Psoas muscle (tissue), 8 donors: ENCODE results near the gene LY9. TPM values are rescaled to one million over a fixed set of nuclear protein-coding genes. Genes with fewer than 3 reads are reported as not detected.

Source experiments
- ATAC-seq, 4 donors: fragments of 200-7000 bp; cut with Tn5 transposase; one replicate each; pipeline ENCODE4 v1.9.1; 2020; ENCODE audit warnings: moderate library complexity in 3 of 4, mild to moderate bottlenecking in 2 of 4
- DNase-seq, 2 donors: peaks; one replicate each; pipeline ENCODE4 v3.0.0-alpha.2; 2020
- H3K27ac ChIP-seq: fragments of 200-600 bp; one replicate; pipeline ENCODE4 v1.8.0; 2022
- H3K27me3 ChIP-seq, 3 donors: fragments of 200-600 bp in 1 of 3; one replicate each; pipeline versions ENCODE4 v1.6.1 to v1.8.0; 2013 to 2022; ENCODE audit warnings: low read length in 2 of 3, mild to moderate bottlenecking in 2 of 3, moderate library complexity in 1 of 3; ENCODE audit not compliant: insufficient read depth in 3 of 3
- H3K36me3 ChIP-seq, 2 donors: fragments of 200-600 bp in 1 of 2; one replicate each; pipeline versions ENCODE4 v1.6.1 to v1.8.0; 2013 to 2022; ENCODE audit warnings: low read depth in 1 of 2, mild to moderate bottlenecking in 1 of 2, moderate library complexity in 1 of 2; ENCODE audit not compliant: insufficient read depth in 1 of 2
- H3K4me1 ChIP-seq: fragments of 200-600 bp; one replicate; pipeline ENCODE4 v1.8.0; 2022
- H3K4me3 ChIP-seq: fragments of 200-600 bp; one replicate; pipeline ENCODE4 v1.8.0; 2022; ENCODE audit warnings: mild to moderate bottlenecking
- H3K9me3 ChIP-seq: fragments of 200-600 bp; one replicate; pipeline ENCODE4 v1.8.0; 2022
- CTCF ChIP-seq: fragments of 200-600 bp; IDR thresholded peaks from one replicate; pipeline ENCODE4 v1.8.0; 2022; ENCODE audit warnings: antibody characterized with exemption
- WGBS, 3 donors: extraction: QIAGEN DNeasy Blood & Tissue Kit; methylation state at CpG; one replicate each; pipeline versions ENCODE4 v1.1.6 to v1.1.7; 2013; 5-methylcytosine and 5-hydroxymethylcytosine counted together
- intact Hi-C, 2 donors: fragments of 100-400 bp; cut with DNase I; formaldehyde crosslinking; loops; one replicate each; pipeline versions ENCODE4 v1.11.0 to v1.14.2; 2022
- polyA plus RNA-seq, 3 donors: library from polyadenylated mRNA; stranded (reverse); fragments of 200-250 nt; gene quantifications; one replicate each; pipeline ENCODE4 v1.2.3, GENCODE V29; 2013
- total RNA-seq, 4 donors: library from RNA; stranded (reverse); fragmentation: NEBNext Ultra II Directional in 2 of 4; extraction: Animal tissue kit (Norgen Biotek cat#: 25700) in 2 of 4; gene quantifications; one replicate each; pipeline versions ENCODE4 v1.2.1 to v1.2.4, GENCODE V29; 2021 to 2023
- donor health status: healthy with polysubstance abuse.
- donor health status: DM: no; HTN: no; CAD: no; lungs with moderate emphysema.
- donor health status: Bipolar disorder and iron deficiency.
- donor health status: healthy.
- donor health status: DM: yes; HTN: yes; CAD: no.
- donor health status: DM: no; HTN: no; CAD: no.
- donor health status: DM: no; HTN: no; CAD: no.
- donor health status: DM: yes; HTN: yes; CAD: no.

The LY9 gene
- total and polyA plus RNA-seq, 7 donors: 0.06 to 0.49 (median 0.27) TPM; not detected in 2

DNA sequence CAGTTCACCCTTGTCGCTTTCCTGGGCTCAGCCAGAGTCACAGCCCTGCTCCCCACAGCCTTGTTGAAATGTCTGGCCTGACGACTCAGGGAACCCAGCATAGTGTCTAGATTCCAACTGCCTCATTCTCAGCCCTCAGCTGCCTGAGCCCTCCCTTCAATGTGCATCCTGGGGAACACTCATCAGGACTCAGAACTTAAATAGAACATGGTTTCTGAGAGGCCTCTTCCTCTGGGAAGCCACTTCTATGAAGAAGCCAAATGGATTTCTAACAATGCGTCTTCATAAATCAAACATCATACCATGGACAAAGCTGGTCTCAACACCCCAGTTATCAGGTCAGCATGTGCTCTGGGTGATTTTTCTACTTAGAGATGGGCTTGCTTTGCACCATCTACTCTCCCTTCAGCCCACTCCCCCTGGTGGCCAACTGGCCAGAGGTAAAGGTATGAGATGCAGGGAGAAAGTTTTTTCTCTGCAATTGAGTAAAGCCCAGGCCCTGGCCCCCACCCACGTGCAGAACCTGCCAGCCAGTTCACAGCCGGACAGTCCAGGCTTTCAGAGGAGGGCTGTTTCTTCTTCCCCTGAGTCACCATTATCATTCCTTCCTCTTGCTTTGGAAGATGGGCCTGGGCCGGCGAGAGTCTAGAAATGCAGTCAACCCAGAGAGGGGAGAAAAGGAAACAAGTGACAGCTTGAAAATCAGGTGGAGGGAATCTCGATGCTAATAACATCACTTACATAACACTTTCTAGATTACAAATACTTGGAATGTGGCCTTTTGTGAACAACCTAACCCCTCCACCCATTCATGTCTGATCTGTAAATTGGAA, 34.6 kb downstream of the LY9 start:
- Histone ChIP-seq H3K9me3 (no peaks in the 10 kb centered on the region), H3K4me3 (no peak overlapping the region), H3K27me3 (no peaks in the 10 kb centered on the region), H3K4me1 (no peaks in the 10 kb centered on the region), H3K36me3 (no peaks in the 10 kb centered on the region), H3K27ac (no peak overlapping the region)
- no peak for ATAC-seq
- TF ChIP-seq CTCF: peak; percentile 14
- peak in 1 of 2 donors; percentile 64 for DNase-seq
- intact Hi-C loops: loop anchor here (10.0 kb wide), 2 partner anchors 124 to 264 kb away; partner anchors contain the start of genes ITLN2 (in 1 of the 2) and KLHDC9 (in 1 of the 2)
- 56 to 63% (median 58%) methylated on average over 8 of the region's 8 CpGs for WGBS, 3 donors

DNA sequence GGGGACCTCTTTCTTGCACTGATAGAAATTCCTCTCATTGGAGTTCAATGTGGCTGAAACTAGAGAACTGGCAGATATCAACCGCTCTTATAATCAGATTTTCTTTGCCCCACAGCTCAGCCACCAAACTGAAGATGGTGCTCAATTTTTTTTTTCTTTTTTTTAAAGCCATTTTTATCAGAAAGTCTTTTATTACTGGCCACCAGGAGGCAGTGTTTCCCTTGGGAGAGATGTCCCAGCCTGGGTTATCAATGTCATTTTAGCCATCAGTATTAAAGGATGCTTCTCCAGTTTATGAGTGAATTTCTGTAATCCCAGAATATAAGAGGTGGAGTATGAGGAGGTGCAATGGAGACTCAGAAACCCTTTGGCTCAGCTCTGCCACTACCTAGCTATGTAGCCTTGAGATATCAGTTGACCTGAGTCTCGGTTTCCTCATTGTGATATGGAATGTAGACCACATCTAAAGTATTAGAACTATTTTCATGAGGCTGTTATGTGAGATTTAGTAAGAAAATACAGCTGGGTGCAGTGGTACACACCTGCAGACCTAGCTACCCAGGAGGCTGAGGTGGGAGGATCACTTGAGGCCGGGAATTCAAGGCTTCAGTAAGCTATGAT, 39.1 kb downstream of the LY9 start:
- 70 to 81% (median 80%) methylated on average over 3 of the region's 3 CpGs for WGBS, 3 donors
- ATAC-seq: no peak
- peak; percentile 7 for TF ChIP-seq CTCF
- Histone ChIP-seq H3K27me3 (no peaks in the 10 kb centered on the region), H3K36me3 (no peaks in the 10 kb centered on the region), H3K4me3 (no peak overlapping the region), H3K4me1 (no peaks in the 10 kb centered on the region), H3K9me3 (no peaks in the 10 kb centered on the region), H3K27ac (no peak overlapping the region)
- intact Hi-C loops: loop anchor here (10.0 kb wide), 2 partner anchors 120 to 260 kb away; partner anchors contain the start of genes ITLN2 (in 1 of the 2) and KLHDC9 (in 1 of the 2)
- no peak for DNase-seq

- ATAC-seq: no peak
- Histone ChIP-seq H3K27me3 (no peaks in the 10 kb centered on the region), H3K36me3 (no peaks in the 10 kb centered on the region), H3K9me3 (no peaks in the 10 kb centered on the region), H3K4me3 (no peak overlapping the region), H3K27ac (no peak overlapping the region), H3K4me1 (no peaks in the 10 kb centered on the region)
- intact Hi-C loops: loop anchor here (10.0 kb wide), 2 partner anchors 119 to 259 kb away; partner anchors contain the start of genes ITLN2 (in 1 of the 2) and KLHDC9 (in 1 of the 2)
- 61 to 75% (median 66%) methylated on average over 3 of the region's 3 CpGs for WGBS, 3 donors
- DNase-seq: no peak
- no peak for TF ChIP-seq CTCF
Observed at GRCh38 chr1:160835751-160836150, 39.8 kb downstream of the LY9 start.

DNA sequence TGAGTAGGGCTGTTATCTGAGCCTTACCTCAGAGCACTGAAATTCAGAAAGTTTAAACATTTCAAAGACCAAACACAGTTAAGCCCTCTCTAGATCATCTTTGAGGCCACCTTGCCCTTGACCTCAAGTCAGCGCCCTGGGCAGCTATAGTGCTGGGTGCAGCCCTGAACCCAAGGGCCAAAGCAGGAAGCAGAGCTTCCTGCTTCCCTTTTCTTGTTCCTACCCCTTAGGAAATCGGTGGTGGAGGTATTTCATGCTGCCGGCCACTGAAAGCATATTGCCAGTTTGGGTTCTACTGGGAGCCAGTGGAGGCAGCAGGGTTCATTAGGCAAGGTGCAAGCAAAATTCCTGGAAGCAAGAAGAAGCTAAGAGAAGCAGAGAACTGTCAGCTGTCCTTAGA, 40.6 kb downstream of the LY9 start:
- no peak overlapping the region for H3K27ac ChIP-seq
- intact Hi-C loops: loop anchor here (10.0 kb wide), 2 partner anchors 118 to 258 kb away; partner anchors contain the start of genes ITLN2 (in 1 of the 2) and KLHDC9 (in 1 of the 2)
- no peak overlapping the region for H3K4me3 ChIP-seq
- H3K4me1 ChIP-seq: no peaks in the 10 kb centered on the region
- H3K36me3 ChIP-seq: no peaks in the 10 kb centered on the region
- peaks cover 0 to under 1% (median 0%) of the 10 kb centered on the region in 3 donors for H3K27me3 ChIP-seq
- TF ChIP-seq CTCF: no peak
- ATAC-seq (no peak), DNase-seq (no peak)
- no peaks in the 10 kb centered on the region for H3K9me3 ChIP-seq
- 38 to 56% (median 56%) methylated on average over 3 of the region's 3 CpGs for WGBS, 3 donors
